PC-3 (cell line): ENCODE data around the gene PCDH9. TPM values are rescaled to one million over a fixed set of nuclear protein-coding genes. Genes with fewer than 3 reads are reported as not detected.

ENCODE experiments used
- ATAC-seq: fragments of 200-7000 bp; cut with Tn5 transposase; 2 replicates; pipeline ENCODE4 v1.9.1; 2020; ENCODE audit warnings: mild to moderate bottlenecking, moderate library complexity
- BruUV-seq: library from RNA; stranded (reverse); fragments of 400-500 nt; replicated peaks from 2 replicates; lab custom pipeline; 2021; lab: Mats Ljungman, UMichigan
- CTCF ChIA-PET: fragments of 300-600 bp; sonication (Branson Sonifier 250); formaldehyde crosslinking; loops from one replicate; lab custom pipeline; 2022; ENCODE audit warnings: antibody characterized with exemption; lab: Charles Lee
- POLR2A ChIA-PET: fragments of 300-600 bp; sonication (Branson Sonifier 250); formaldehyde crosslinking; loops from one replicate; lab custom pipeline; 2022; ENCODE audit warnings: antibody characterized with exemption; ENCODE audit not compliant: unreplicated experiment; lab: Charles Lee
- DNase-seq: peaks from one replicate; pipeline ENCODE4 v3.0.0-alpha.2; 2015
- H2AFZ ChIP-seq: fragments of 300-600 bp; sonication (generic); 2 replicates; pipeline ENCODE4 v1.6.0; 2016; ENCODE audit warnings: antibody characterized with exemption, low read length
- H3F3A ChIP-seq: fragments of 300-600 bp; sonication (generic); one replicate; pipeline ENCODE4 v1.6.0; 2017; ENCODE audit warnings: antibody characterized with exemption, low read length, control low read depth, mild to moderate bottlenecking; ENCODE audit not compliant: unreplicated experiment
- H3K27ac ChIP-seq: fragments of 300-600 bp; sonication (generic); 2 replicates; pipeline ENCODE4 v1.5.1; 2016; ENCODE audit warnings: mild to moderate bottlenecking, low read length
- H3K27me3 ChIP-seq: fragments of 300-600 bp; sonication (generic); 2 replicates; pipeline ENCODE4 v1.6.1; 2016; ENCODE audit warnings: low read length, mixed read lengths
- H3K36me3 ChIP-seq: fragments of 300-600 bp; sonication (generic); 2 replicates; pipeline ENCODE4 v1.6.1; 2016; ENCODE audit warnings: low read depth, mixed run types, low read length, mixed read lengths
- H3K4me1 ChIP-seq: fragments of 300-600 bp; sonication (generic); 2 replicates; pipeline ENCODE4 v1.5.1; 2016; ENCODE audit warnings: low read length; ENCODE audit not compliant: insufficient read depth
- H3K4me2 ChIP-seq: fragments of 300-600 bp; sonication (generic); 2 replicates; pipeline ENCODE4 v1.6.0; 2016; ENCODE audit warnings: low read length
- H3K4me3 ChIP-seq: fragments of 300-600 bp; sonication (generic); 2 replicates; pipeline ENCODE4 v1.5.1; 2016; ENCODE audit warnings: mild to moderate bottlenecking, low read length, mixed read lengths
- H3K79me2 ChIP-seq: fragments of 300-600 bp; sonication (generic); 2 replicates; pipeline ENCODE4 v1.6.1; 2017; ENCODE audit warnings: low read length, mixed read lengths
- H3K9ac ChIP-seq: fragments of 300-600 bp; sonication (generic); 2 replicates; pipeline ENCODE4 v1.6.0; 2016; ENCODE audit warnings: mild to moderate bottlenecking, low read length
- H3K9me2 ChIP-seq: fragments of 300-600 bp; sonication (generic); replicated peaks from 2 replicates; pipeline ENCODE4 v1.6.1; 2016; ENCODE audit warnings: mixed run types, low read length, mixed read lengths
- H3K9me3 ChIP-seq: fragments of 300-600 bp; sonication (generic); 2 replicates; pipeline ENCODE4 v1.6.1; 2016; ENCODE audit warnings: low read length, mixed read lengths
- H4K20me1 ChIP-seq: fragments of 300-600 bp; sonication (generic); 2 replicates; pipeline ENCODE4 v1.6.1; 2016; ENCODE audit warnings: low read length, mixed read lengths
- EZH2 ChIP-seq: fragments of 300-600 bp; sonication (generic); IDR thresholded peaks from one replicate; pipeline ENCODE4 v1.6.1; 2017; ENCODE audit warnings: antibody characterized with exemption, mild to moderate bottlenecking, low read length; ENCODE audit not compliant: unreplicated experiment
- EZH2phosphoT487 ChIP-seq: fragments of 300-600 bp; sonication (generic); IDR thresholded peaks from 2 replicates; pipeline ENCODE4 v1.6.1; 2018; ENCODE audit warnings: mild to moderate bottlenecking, antibody characterized with exemption, low read length, borderline replicate concordance
- intact Hi-C: fragments of 100-400 bp; cut with micrococcal nuclease; formaldehyde crosslinking; loops from 2 replicates; pipeline ENCODE4 v1.9.0; 2023
- total RNA-seq: library from RNA; depleted of rRNA; stranded (reverse); fragments of >200 nt; gene quantifications from 2 replicates; pipeline ENCODE4 v1.2.3, GENCODE V29; 2014
- TF ChIP-seq, protein P1 (sequence below): fragments of 300-600 bp; sonication (generic); conservative IDR thresholded peaks from 2 replicates; pipeline ENCODE4 v1.5.1; 2017; ENCODE audit warnings: antibody characterized with exemption, low read depth, mild to moderate bottlenecking, low read length

PCDH9 gene
- total RNA-seq, 1 experiment from 2014 or later = 0.98 TPM

DNA sequence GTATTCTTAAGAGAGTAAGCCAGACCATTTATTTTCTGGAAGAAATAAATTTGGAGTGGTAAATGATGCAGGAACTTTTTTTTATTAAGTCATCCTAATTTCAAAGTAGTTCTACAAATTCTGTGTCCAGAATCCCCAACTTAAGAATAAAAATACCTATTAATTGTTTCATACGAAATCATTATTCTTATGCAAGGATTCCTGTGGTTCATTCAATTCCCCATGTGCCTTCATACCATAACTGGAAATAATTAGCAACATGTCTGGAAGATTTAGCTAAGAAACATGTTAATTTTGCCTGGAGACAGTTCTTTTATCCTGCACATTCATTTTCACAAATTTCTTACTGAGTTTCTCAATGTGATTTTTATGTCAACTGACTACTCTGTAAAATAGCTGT is 408.6 kb downstream of the PCDH9 start:
- intact Hi-C loops = no loop called here
- no TSS peak for BruUV-seq
- TF ChIP-seq EZH2 (no peak), EZH2phosphoT487 (no peak)
- TF ChIP-seq, protein P1, sequence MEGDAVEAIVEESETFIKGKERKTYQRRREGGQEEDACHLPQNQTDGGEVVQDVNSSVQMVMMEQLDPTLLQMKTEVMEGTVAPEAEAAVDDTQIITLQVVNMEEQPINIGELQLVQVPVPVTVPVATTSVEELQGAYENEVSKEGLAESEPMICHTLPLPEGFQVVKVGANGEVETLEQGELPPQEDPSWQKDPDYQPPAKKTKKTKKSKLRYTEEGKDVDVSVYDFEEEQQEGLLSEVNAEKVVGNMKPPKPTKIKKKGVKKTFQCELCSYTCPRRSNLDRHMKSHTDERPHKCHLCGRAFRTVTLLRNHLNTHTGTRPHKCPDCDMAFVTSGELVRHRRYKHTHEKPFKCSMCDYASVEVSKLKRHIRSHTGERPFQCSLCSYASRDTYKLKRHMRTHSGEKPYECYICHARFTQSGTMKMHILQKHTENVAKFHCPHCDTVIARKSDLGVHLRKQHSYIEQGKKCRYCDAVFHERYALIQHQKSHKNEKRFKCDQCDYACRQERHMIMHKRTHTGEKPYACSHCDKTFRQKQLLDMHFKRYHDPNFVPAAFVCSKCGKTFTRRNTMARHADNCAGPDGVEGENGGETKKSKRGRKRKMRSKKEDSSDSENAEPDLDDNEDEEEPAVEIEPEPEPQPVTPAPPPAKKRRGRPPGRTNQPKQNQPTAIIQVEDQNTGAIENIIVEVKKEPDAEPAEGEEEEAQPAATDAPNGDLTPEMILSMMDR = no peak
- POLR2A ChIA-PET = no interaction called here
- DNase-seq (no peak), ATAC-seq (no peak)
- Histone ChIP-seq H3K36me3 (no peaks in the 10 kb centered on the region), H3K4me1 (no peaks in the 10 kb centered on the region), H3K9me3 (no peaks in the 10 kb centered on the region), H3F3A (no peaks in the 10 kb centered on the region), H3K27ac (no peak overlapping the region), H3K9me2 (no peaks in the 10 kb centered on the region), H2AFZ (no peak overlapping the region), H3K79me2 (no peaks in the 10 kb centered on the region), H3K4me3 (no peak overlapping the region), H3K27me3 (no peaks in the 10 kb centered on the region), H4K20me1 (no peaks in the 10 kb centered on the region), H3K9ac (no peak overlapping the region), H3K4me2 (no peak overlapping the region)
- CTCF ChIA-PET = no interaction called here

GRCh38 chr13:66811455-66811854 is 418.7 kb downstream of the PCDH9 start:
- H3K4me1 ChIP-seq = no peaks in the 10 kb centered on the region
- no peak overlapping the region for H2AFZ ChIP-seq
- DNase-seq (no peak), ATAC-seq (no peak)
- H3K4me3 ChIP-seq = no peak overlapping the region
- H3K9me3 ChIP-seq = no peaks in the 10 kb centered on the region
- no peaks in the 10 kb centered on the region for H3F3A ChIP-seq
- no peaks in the 10 kb centered on the region for H3K79me2 ChIP-seq
- no peaks in the 10 kb centered on the region for H3K36me3 ChIP-seq
- H3K4me2 ChIP-seq = no peak overlapping the region
- no peaks in the 10 kb centered on the region for H3K27me3 ChIP-seq
- H3K9me2 ChIP-seq = no peaks in the 10 kb centered on the region
- BruUV-seq = no TSS peak
- intact Hi-C loops = no loop called here
- CTCF ChIA-PET = no interaction called here
- TF ChIP-seq EZH2phosphoT487 = no peak
- TF ChIP-seq EZH2 = no peak
- TF ChIP-seq, protein P1 = no peak
- POLR2A ChIA-PET = no interaction called here
- no peaks in the 10 kb centered on the region for H4K20me1 ChIP-seq
- H3K27ac ChIP-seq = no peak overlapping the region
- no peak overlapping the region for H3K9ac ChIP-seq

DNA sequence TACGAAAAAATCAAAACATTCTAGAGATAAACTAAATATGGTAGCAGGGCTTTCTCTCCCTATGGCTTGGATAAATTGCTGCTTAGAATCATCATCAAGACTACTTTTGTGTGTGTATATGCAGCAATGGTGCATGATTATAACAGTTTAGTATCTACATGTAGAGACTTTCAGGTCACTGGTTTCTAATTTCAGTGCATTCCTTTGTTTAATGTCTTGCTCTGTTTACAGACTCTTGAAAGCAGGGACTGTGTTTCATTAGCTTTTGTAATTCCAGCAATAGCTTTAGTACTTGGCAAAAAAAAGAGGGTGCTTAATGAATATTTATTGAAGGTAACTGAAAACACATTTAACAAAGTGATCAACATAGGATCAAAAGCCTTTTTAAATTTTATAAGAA is 420.7 kb downstream of the PCDH9 start:
- TF ChIP-seq EZH2phosphoT487 (no peak), EZH2 (no peak)
- TF ChIP-seq, protein P1 = no peak
- Histone ChIP-seq H3K27ac (no peak overlapping the region), H3K4me1 (no peaks in the 10 kb centered on the region), H3K27me3 (no peaks in the 10 kb centered on the region), H4K20me1 (no peaks in the 10 kb centered on the region), H3K9me2 (no peaks in the 10 kb centered on the region), H3K79me2 (no peaks in the 10 kb centered on the region), H3K4me2 (no peak overlapping the region), H3K36me3 (no peaks in the 10 kb centered on the region), H3K9me3 (no peaks in the 10 kb centered on the region), H3F3A (no peaks in the 10 kb centered on the region), H2AFZ (no peak overlapping the region), H3K4me3 (no peak overlapping the region), H3K9ac (no peak overlapping the region)
- no peak for ATAC-seq
- DNase-seq = no peak
- CTCF ChIA-PET = no interaction called here
- no TSS peak for BruUV-seq
- intact Hi-C loops = no loop called here
- POLR2A ChIA-PET = no interaction called here
